ENCODE measurements around the gene HDAC6.
"Not testable (repeated sequence)": the region's sequence is repeated elsewhere in the genome, so short reads cannot be mapped to it uniquely, and the experiment has no call there.

Gene HDAC6

DNA sequence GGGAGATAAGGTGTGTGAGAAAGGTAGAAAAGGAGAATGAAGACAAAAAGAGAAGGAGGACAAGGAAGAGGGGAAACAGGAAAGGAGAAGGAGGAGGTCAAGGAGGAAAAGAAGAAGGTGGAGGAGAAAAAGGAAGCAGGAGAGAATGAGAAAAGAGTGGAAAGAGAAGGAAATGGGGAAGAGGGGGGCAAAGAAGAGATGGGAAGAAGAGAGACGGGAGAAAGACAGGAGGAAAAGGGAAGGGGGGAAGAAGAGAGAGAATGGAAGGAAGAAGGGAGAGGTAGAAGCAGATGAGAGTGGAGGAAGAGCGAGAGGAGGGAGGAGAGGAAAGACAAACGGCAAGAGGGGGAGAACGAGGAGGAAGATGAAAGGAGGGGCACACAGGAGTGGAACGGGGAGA, 11.4 kb upstream of the HDAC6 start:
- DNase-seq, result no peak

DNA sequence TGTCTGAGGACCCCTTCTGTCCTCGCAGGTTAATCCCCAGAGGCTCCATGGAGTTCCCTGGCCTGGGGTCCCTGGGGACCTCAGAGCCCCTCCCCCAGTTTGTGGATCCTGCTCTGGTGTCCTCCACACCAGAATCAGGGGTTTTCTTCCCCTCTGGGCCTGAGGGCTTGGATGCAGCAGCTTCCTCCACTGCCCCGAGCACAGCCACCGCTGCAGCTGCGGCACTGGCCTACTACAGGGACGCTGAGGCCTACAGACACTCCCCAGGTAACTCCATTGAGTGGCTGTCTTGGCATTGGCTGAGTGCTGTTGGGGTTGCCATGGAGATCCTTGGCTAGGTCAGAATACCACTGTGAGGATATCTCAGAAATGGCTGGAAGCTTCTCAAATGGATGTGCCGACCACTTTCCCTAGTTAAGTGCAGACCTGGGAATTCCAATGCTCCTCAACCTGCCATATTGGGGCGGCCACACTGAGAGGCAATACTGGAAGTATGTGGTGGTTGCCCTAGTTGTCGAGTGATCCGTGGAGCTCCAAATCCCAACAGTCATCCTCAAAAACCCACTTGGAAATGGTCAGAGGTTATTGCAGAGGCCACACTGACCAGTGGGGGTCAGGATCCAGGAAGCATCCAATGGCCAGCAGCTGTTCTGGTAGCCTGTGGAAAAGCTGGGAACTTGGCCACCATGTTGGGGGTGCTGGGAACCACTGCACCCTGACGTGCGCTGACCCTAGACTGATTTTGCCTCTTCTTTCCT, 10.6 kb upstream of the HDAC6 start:
- DNase-seq, result no peak

DNA sequence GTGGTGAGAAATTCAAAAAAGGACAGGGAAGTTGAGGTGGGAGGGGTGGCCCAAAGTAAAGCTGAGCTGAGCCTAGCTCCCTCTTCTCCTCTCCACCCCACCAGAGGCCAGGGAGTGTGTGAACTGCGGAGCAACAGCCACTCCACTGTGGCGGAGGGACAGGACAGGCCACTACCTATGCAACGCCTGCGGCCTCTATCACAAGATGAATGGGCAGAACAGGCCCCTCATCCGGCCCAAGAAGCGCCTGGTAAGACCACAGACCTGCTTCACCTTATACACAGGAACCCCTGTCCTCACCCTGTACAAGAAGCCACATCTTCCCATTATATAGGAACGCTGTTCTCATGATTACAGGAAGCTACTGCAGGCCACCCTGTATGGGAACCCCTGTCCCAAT, 9.6 kb upstream of the HDAC6 start:
- no peak for DNase-seq

DNA sequence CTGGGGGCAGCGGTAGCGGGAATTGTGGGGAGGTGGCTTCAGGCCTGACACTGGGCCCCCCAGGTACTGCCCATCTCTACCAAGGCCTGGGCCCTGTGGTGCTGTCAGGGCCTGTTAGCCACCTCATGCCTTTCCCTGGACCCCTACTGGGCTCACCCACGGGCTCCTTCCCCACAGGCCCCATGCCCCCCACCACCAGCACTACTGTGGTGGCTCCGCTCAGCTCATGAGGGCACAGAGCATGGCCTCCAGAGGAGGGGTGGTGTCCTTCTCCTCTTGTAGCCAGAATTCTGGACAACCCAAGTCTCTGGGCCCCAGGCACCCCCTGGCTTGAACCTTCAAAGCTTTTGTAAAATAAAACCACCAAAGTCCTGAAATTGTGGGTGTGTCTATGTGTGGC, 7.9 kb upstream of the HDAC6 start:
- DNase-seq, result no peak

DNA sequence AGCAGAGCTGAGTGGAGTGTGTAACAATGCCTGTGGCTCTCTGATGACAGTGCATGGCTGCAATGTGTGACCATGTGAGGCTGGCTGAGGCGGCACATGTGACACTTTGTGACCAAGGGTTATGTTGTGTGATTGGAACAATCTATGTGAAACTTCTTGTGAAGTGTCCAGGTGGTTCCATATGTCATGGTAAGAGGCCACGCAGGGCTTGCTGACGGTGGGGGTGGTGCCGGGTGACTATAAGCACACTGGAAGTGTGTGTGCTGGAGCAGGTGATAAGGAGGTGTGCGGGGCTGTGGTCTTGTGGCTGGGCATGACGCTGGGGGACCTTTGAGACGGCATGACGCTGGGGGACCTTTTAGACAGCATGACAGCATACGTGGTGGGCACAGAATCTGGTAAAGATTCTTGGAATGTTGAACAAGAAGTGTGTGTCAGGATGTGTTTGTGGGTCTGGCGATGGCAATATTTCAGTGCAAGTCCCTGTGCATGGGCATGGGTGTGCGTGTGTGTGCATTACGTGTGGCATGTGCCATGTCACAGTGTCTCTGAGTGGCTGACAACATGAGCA, 7.4 kb upstream of the HDAC6 start:
- DNase-seq, result no peak

DNA sequence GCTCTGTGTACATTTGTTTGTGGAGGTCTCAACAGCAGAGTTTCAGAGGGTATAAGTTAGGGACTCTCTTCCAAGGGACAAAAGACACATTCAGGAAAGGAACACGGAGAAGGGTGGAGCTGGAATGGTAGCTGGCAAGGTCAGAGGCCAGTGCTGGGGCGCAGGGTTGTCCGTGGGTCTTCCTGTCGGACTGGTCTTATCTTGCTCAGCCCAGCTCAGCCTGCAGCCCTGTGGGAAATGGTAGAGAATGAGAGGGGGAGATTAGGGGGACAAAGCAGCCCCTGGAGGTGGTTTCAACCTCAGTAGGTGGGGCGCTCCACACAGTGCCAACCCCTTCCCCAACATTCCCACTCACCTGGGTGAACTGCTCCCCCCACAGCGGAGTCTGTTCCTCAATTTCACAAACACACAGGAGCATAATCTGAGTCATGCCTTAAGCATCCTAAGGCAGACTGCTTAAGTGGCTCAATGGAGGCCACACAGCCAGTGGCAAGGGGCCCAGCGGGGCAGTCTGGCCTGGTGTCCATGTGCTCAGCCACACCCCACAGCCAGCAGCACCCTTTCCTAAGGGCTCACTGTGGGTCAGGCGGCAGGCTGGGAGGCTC, 6.9 kb upstream of the HDAC6 start:
- peak; percentile 30 for DNase-seq

DNA sequence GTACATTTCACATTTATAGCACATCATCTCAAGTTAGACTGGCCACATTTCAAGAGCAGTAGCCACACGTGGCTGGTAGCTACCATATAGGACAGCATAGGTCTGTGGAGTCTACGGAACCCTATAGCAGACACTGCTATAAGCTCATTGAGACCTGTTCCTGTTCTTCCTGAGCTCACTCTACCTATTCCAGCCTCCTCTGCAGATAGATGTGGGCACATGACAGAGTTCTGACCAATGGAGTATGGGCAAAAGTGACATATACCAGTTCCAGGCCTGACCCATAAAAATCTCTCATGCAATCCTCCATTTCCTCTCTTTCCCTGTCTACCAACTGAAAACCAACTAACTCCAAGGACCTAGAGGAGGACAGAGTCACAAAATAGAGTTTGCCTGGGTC, 3.5 kb upstream of the HDAC6 start:
- DNase-seq, result no peak

DNA sequence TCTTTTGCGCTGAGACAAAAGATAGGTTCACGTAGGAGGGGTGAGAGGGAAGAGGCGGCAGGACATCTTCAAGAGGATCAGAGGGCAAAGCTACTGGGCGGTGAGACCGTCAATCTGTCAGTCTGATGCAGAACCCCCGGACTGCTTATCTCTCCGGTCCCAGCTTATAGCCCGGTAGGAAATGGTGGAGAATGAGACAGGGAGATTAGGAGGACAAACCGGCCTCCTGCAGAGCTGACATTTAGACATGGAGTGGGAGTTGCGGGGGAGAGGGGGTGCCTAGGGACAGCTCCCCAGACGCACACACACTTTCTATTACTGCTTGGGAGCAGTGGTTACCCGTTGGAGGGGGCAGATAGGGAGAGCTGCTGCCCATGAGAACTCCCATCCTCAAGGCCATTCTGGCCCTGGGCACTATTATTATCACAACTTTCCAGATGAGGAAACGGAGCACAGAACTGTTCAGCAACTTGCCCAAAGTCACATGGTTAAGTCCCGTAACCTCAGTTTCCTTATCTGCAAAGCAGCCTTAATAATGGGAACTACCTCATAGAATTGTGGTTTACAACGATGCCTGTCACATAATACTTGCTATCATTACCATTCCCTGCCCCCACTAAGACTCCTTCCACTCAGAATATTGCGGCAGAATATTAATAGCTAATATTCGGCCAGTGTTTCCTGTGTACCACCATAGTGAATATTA, 1.1 kb upstream of the HDAC6 start:
- no peak for DNase-seq

DNA sequence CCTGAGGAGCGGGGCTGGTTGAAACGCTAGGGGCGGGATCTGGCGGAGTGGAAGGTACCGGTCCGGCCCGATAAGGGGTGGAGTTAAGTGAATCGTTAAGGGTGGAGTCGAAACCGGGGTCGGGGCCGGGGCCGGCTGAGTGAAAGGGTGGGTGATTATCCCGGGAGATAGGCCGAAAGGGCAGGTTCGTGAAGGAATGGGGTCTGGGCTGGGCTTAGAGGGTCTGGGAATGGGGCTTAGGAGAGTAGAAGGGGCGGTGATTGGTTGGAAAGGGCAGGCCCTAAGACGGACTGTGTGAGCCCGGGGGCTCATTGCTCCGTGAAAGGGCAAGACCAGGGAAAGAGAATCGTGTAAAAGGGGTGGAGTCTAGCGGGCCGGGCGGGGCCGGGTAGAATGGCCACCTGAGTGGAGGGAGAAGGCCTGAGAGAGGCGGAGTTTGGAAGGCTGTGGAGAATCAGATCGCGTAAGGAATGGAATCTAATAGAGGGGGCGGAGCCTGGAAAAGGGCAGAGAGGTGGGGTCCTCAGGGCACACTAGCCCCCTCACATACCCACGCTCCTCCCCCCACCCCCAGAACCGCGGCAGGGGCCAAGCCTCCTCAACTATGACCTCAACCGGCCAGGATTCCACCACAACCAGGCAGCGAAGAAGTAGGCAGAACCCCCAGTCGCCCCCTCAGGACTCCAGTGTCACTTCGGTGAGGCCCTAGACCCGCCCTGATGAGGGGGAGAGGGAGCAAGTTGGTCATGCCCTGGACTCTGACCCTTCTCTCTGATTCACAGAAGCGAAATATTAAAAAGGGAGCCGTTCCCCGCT, 430 bp downstream of the HDAC6 start:
- peak; percentile 77 for DNase-seq

DNA sequence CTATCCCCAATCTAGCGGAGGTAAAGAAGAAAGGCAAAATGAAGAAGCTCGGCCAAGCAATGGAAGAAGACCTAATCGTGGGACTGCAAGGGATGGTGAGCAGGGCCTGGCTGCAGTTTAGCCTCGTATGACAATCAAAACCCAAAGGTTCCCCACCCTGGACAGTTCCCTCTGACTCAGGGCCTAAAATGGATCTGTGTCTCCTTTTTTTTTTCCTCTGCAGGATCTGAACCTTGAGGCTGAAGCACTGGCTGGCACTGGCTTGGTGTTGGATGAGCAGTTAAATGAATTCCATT, 986 bp downstream of the HDAC6 start:
- no peak for DNase-seq

DNA sequence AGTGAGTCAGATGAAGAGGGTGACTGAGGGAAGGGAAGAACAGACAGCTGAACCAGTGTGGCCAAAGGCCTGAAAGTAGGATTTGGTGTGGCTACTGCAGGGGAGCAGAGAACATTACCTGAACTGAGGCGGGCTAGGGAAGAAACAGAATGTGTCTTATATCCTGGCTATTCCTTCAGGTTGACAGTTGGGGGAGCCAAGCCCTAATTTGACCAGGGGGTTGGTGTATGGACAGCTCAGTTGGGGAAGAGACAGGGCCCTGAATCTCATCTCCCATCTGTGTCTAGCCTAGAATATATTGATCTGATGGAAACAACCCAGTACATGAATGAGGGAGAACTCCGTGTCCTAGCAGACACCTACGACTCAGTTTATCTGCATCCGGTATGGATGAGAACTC, 4.2 kb downstream of the HDAC6 start:
- DNase-seq, result no peak

DNA sequence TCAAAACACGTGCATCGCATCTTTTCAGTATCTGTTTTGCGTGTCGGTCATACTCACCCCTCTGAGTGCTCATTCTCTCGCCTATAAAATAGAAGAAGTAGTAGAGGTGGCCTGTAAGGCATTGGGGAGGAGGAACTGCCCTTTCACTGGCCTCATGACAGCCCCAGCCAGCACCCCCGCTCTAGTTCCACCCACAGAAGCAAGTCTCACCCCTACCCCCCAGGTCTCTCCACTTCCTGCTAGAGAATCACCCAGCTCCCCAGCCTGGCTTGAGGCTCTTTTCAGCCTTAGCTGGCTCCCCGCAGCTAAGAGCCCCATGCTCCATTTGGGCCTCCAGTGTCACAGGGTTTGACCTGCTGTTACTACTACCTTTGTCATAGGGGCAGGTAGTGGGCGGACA, 11.8 kb downstream of the HDAC6 start:
- no peak for DNase-seq

DNA sequence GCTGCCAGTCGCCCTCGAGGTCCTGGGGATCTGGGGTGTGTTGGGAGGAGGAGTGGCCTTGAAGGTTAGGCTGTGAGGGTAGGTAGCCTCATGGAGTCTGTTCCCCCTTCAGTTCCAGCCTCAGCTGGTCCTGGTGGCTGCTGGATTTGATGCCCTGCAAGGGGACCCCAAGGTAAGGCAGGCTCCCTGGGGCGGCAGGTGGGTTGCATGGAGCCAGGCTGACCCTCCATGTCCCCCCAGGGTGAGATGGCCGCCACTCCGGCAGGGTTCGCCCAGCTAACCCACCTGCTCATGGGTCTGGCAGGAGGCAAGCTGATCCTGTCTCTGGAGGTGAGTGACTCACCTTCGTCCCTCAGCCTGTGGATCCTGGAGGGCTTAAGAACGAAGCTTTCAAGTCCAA, 12.9 kb downstream of the HDAC6 start:
- DNase-seq, result no peak

DNA sequence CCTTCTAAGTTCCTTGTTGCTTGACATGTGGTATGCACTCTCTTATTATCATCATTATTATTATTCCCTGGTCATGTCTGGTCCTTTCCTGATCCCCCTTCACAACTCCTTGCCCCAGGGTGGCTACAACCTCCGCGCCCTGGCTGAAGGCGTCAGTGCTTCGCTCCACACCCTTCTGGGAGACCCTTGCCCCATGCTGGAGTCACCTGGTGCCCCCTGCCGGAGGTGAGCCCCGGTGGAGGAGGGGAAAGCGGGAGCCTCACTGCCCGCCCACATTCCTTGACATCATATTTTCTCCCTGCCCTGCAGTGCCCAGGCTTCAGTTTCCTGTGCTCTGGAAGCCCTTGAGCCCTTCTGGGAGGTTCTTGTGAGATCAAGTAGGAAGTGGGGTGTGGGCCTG, 13.4 kb downstream of the HDAC6 start:
- DNase-seq, result no peak

DNA sequence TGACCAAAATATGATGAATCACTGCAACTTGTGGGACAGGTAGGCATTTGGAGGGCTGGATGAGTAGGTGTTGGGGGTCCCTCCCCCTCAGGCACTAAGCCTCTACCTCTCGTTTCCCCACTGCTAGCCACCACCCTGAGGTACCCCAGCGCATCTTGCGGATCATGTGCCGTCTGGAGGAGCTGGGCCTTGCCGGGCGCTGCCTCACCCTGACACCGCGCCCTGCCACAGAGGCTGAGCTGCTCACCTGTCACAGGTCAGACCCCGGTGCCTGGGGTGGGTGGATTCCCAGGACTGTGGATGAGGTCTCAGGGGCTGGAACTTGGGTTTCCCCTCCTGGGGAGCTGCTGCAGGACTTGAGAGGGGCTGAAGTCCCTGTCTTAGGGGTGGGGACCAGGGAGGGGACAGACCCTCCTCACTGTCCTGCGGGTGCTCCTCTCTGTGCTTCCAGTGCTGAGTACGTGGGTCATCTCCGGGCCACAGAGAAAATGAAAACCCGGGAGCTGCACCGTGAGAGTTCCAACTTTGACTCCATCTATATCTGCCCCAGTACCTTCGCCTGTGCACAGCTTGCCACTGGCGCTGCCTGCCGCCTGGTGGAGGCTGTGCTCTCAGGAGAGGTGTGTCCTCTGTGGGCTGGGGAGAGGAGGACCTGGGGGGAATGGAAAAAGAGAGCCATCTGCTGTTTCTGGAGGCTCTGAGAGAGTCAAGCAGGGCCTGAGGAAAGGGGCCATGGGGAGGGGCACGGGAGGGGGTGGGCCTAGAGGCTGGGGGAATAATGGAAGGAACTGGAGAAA, 14.3 kb downstream of the HDAC6 start:
- no peak for DNase-seq

DNA sequence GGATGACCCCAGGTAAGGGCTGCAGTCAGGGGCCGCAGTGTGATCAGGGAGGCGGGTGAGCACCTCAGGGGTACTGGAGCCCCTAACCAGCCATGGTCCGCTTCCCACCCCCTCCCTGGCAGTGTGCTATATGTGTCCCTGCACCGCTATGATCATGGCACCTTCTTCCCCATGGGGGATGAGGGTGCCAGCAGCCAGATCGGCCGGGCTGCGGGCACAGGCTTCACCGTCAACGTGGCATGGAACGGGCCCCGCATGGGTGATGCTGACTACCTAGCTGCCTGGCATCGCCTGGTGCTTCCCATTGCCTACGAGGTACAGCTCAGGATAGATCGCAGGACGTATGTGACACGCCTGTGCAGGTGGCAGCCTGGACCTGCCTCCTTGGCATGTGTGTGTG, 16.2 kb downstream of the HDAC6 start:
- DNase-seq, result no peak

DNA sequence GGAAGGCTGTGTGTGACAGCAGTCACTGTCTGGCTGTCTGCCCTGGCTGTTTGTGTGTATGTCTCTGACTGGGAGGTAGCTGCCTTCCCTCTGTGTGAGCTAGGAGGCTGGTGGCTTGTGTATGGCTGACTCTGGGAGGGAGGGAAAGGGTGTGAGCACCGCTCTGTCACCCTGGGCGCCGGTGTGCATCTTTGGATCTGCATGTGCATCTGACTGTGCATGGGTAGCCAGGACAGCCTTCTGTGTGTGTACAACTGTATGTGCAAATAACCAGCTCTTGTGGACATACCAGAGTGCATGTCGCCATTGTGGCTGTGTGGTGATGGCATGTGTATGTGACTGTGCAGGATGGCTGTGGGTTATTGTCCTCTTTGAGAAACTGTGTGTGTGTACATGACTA, 17.0 kb downstream of the HDAC6 start:
- no peak for DNase-seq

DNA sequence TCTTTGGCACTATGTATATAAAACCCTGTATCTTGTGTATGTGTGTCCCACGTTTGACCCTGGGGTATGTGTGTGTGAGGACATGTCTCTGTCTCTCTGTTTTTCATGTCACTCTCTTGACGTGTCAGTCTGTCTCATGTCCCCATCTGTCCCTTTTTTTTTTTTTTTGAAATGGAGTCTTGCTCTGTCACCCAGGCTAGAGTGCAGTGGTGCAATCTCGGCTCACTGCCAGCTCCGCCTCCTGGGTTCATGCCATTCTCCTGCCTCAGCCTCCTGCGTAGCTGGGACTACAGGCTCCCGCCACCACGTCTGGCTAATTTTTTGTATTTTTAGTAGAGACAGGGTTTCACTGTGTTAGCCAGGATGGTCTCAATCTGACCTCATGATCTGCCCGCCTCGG, 17.5 kb downstream of the HDAC6 start:
- not testable (repeated sequence) for DNase-seq

DNA sequence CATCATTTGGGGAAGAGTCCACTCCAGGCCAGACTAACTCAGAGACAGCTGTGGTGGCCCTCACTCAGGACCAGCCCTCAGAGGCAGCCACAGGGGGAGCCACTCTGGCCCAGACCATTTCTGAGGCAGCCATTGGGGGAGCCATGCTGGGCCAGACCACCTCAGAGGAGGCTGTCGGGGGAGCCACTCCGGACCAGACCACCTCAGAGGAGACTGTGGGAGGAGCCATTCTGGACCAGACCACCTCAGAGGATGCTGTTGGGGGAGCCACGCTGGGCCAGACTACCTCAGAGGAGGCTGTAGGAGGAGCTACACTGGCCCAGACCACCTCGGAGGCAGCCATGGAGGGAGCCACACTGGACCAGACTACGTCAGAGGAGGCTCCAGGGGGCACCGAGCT, 21.2 kb downstream of the HDAC6 start:
- no peak for DNase-seq

DNA sequence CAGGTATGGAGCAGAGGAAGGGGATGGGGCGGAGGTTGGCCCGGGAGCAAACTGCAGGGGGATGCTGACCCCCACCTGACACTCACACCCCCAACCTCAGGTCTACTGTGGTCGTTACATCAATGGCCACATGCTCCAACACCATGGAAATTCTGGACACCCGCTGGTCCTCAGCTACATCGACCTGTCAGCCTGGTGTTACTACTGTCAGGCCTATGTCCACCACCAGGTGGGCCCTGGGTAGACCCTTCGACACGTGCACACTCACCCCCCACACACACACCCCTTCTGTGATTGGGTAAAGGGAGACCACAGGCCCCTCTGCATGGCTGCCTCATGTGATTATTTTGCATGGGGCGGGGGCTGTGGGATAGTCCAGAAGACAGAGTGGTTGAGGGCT, 22.2 kb downstream of the HDAC6 start:
- no peak for DNase-seq

DNA sequence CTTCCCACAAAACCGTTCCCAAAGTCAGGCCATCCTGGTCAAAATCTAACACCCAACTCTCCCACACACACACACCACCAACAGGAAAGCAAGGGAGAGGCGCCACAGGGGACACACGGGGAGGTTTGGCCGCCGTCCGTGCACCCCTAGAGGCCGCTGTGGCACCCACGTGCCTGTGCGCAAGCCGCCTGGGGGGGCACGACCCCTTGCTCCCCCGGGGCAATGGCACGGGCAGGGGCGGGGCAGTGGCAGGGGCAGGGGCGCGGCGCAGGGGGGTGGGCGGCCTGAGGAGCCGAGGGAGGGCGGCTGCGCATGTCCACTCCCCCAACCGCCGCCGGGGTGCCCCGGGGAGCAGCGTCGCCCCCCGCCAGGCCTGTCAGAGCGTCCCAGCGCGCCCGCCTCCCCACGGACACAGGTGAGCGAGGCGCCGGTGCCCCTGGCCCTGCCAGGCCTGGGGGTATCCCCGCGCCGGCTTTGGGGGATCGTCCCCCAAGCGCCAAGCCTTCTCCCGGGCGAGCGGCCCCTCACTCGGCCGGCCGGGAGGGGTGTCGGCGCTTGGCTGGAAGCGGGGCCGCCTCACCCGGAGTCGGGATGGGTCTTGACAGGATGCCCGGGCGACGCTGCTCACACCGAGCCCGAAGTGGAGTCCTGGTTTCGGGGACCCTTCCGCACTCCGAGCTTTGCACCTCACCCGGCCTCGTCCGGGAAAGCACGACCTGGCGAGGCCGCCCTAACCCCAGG, 24.4 kb downstream of the HDAC6 start, which contains the start of gene ERAS:
Gene ERAS (plus strand): TSS at position 379 of the 741 bp plus-strand sequence. CDS start 2,611 bp downstream, outside the sequence.
- no peak for DNase-seq
